Measurements from ENCODE around the gene ELOF1. TPM values are rescaled to one million over a fixed set of nuclear protein-coding genes. Genes with fewer than 3 reads are reported as not detected.
"Not testable (repeated sequence)": the region's sequence is repeated elsewhere in the genome, so short reads cannot be mapped to it uniquely, and the experiment has no call there.

Gene ELOF1
- total and polyA plus RNA-seq, 2 of the 4 experiments (the other 2 are of a cell fraction) = 62.4 to 96.8 TPM

GRCh38 chr19:11606484-11606883, 47.5 kb upstream of the ELOF1 start (continued):
- no peak for TF ChIP-seq MAFK (IDR thresholded peaks at IDR 0.05; ENCODE audit: low read depth, low read length)
- TF ChIP-seq USF2 (IDR thresholded peaks at IDR 0.05; ENCODE audit: low read depth, low read length) = no peak
- no peak for TF ChIP-seq RFX5 (IDR thresholded peaks at IDR 0.05; ENCODE audit: low read depth, low read length)
- TF ChIP-seq MXI1 (IDR thresholded peaks at IDR 0.05; ENCODE audit: borderline replicate concordance, low read depth, low read length) = no peak
- TF ChIP-seq SMC3 (IDR thresholded peaks at IDR 0.05; ENCODE audit: low read depth, low read length) = no peak
- no peak for TF ChIP-seq RAD21 (IDR thresholded peaks at IDR 0.05; ENCODE audit: low read length)

GRCh38 chr19:11599704-11600103, 40.7 kb upstream of the ELOF1 start:
- H2BK15ac ChIP-seq (ENCODE audit: low read depth, low read length); H3K14ac ChIP-seq (replicated peaks; ENCODE audit: low read depth, low read length); POLR2A ChIA-PET (ENCODE audit: unreplicated experiment); H4K91ac ChIP-seq (ENCODE audit: insufficient read depth, low read depth, low read length); H2BK120ac ChIP-seq (ENCODE audit: low read depth, low read length); H3K23ac ChIP-seq (ENCODE audit: low read depth, low read length); intact Hi-C loops (cut with micrococcal nuclease); H3K4me2 ChIP-seq (ENCODE audit: low read depth, low read length); H2AK5ac ChIP-seq (ENCODE audit: low read depth, low read length); H3K9me1 ChIP-seq (ENCODE audit: insufficient read depth, low read length); in situ Hi-C loops (cut with MboI; ENCODE audit: low sequenced_read_pairs); H3K27me3 ChIP-seq (ENCODE audit: control insufficient read depth, insufficient read depth, low read length); DNase-seq; H3K4me3 ChIP-seq (ENCODE audit: insufficient read depth, low read depth, low read length); BruUV-seq (replicated peaks); H3K9me3 ChIP-seq (ENCODE audit: control insufficient read depth, insufficient read depth, low read length); H2BK5ac ChIP-seq (ENCODE audit: low read depth, low read length, poor library complexity, severe bottlenecking); H4K5ac ChIP-seq (ENCODE audit: low read depth, low read length); ATAC-seq (ENCODE audit: low read depth); CTCF ChIA-PET; H3K56ac ChIP-seq (ENCODE audit: extremely low read depth, insufficient read depth, low read length); H3K4me1 ChIP-seq (ENCODE audit: control insufficient read depth, insufficient read depth, low read length); H2AK9ac ChIP-seq (replicated peaks; ENCODE audit: low read depth, low read length, poor library complexity); H3K9ac ChIP-seq (ENCODE audit: low read depth, low read length); H3K18ac ChIP-seq (ENCODE audit: low read depth, low read length); dilution Hi-C loops (cut with HindIII; ENCODE audit: low sequenced_read_pairs, unreplicated experiment); H2AFZ ChIP-seq (replicated peaks; ENCODE audit: low read length, poor library complexity); H3K4ac ChIP-seq (ENCODE audit: low read depth, low read length); H4K8ac ChIP-seq (ENCODE audit: low read depth in 2 of 2, low read length in 2 of 2); H3K27ac ChIP-seq (ENCODE audit: insufficient read depth, low read length); H2BK20ac ChIP-seq (ENCODE audit: low read depth, low read length): not testable (repeated sequence)
- WGBS, 2 experiments (ENCODE audit: extremely low coverage in 2 of 2, insufficient read length in 1 of 2) = 100% methylated on average over 2 of the region's 8 CpGs; no CpG with 5 or more reads in 1 of the 2 experiments
- peaks cover 20 to 56% of the 10 kb centered on the region in 2 experiments for H3K79me1 ChIP-seq (ENCODE audit: low read depth in 1 of 2, low read length in 2 of 2)
- peaks cover 17% of the 10 kb centered on the region for H3K36me3 ChIP-seq (ENCODE audit: control insufficient read depth, insufficient read depth, low read length)
- H4K20me1 ChIP-seq (ENCODE audit: insufficient read depth, low read length) = peaks cover 50% of the 10 kb centered on the region
